Suprapubic skin (tissue), 4 donors: Measurements from ENCODE around the gene GFPT1. TPM values are rescaled to one million over a fixed set of nuclear protein-coding genes. Genes with fewer than 3 reads are reported as not detected.
A peak's percentile ranks its signal among the peaks of the same experiment; 100 is the strongest.

ENCODE experiments used
- DNase-seq, 2 donors: peaks; one replicate each; pipeline ENCODE4 v3.0.0-alpha.2; 2019; ENCODE audit warnings: low spot score in 2 of 2
- H3K27ac ChIP-seq: fragments of 200-600 bp; sonication (generic); one replicate; pipeline ENCODE4 v1.5.1; 2019
- H3K27me3 ChIP-seq: fragments of 200-600 bp; sonication (generic); one replicate; pipeline ENCODE4 v1.5.1; 2019
- H3K36me3 ChIP-seq: fragments of 200-600 bp; sonication (generic); one replicate; pipeline ENCODE4 v1.5.1; 2019
- H3K4me1 ChIP-seq: fragments of 200-600 bp; sonication (generic); one replicate; pipeline ENCODE4 v1.5.1; 2019
- H3K4me3 ChIP-seq: fragments of 200-600 bp; sonication (generic); one replicate; pipeline ENCODE4 v1.5.1; 2019; ENCODE audit warnings: mild to moderate bottlenecking
- H3K9me3 ChIP-seq: fragments of 200-600 bp; sonication (generic); one replicate; pipeline ENCODE4 v1.5.1; 2019
- CTCF ChIP-seq, 2 donors: fragments of 200-600 bp in 1 of 2; fragments of 450-650 bp in 1 of 2; sonication (generic) in 1 of 2; IDR thresholded peaks; one replicate each; pipeline ENCODE4 v1.5.1; 2016 to 2019; ENCODE audit warnings: antibody characterized with exemption in 2 of 2, mild to moderate bottlenecking in 1 of 2, moderate library complexity in 1 of 2
- EP300 ChIP-seq: sonication (generic); formaldehyde crosslinking; IDR thresholded peaks from one replicate; pipeline ENCODE4 v1.6.1; 2017; ENCODE audit warnings: antibody characterized with exemption
- POLR2A ChIP-seq, 2 donors: fragments of 450-650 bp; IDR thresholded peaks; one replicate each; pipeline ENCODE4 v1.6.1; 2017; ENCODE audit warnings: antibody characterized with exemption in 2 of 2, mild to moderate bottlenecking in 2 of 2, moderate library complexity in 2 of 2
- POLR2AphosphoS5 ChIP-seq, 3 donors: sonication (generic); formaldehyde crosslinking; IDR thresholded peaks; one replicate each; pipeline ENCODE4 v1.6.1; 2017; ENCODE audit warnings: antibody characterized with exemption in 3 of 3
- WGBS: methylation state at CpG from one replicate; pipeline ENCODE4 v1.1.5; 2018; 5-methylcytosine and 5-hydroxymethylcytosine counted together
- total RNA-seq, 4 donors: library from RNA; depleted of rRNA; stranded (reverse); fragments of >200 nt; gene quantifications; one replicate each; pipeline ENCODE4 v1.1.0, GENCODE V29; 2016

GFPT1 gene
- total RNA-seq = 10 to 100 TPM in 3 of 4 donors, 1 to 10 TPM in 1; 10.0 to 17.0 (median 12.7) TPM

- Histone ChIP-seq H3K4me1 (peaks cover 31% of the 10 kb centered on the region), H3K9me3 (no peaks in the 10 kb centered on the region), H3K27me3 (no peaks in the 10 kb centered on the region), H3K27ac (peak within 1 kb of the TSS; percentile 87), H3K4me3 (peak within 1 kb of the TSS; percentile 97), H3K36me3 (no peaks in the 10 kb centered on the region)
- TF ChIP-seq POLR2A (IDR thresholded peaks at IDR 0.05) (peak in 1 of 2 donors; percentile 75), EP300 (no peak), POLR2AphosphoS5 (IDR thresholded peaks at IDR 0.05) (peak in 2 of 3 donors; percentile 27 to 57)
- peak; percentile 94 to 95 for DNase-seq
- 1% methylated on average over 40 of the region's 97 CpGs for WGBS
Measured at GRCh38 chr2:69386789-69387734, at the start of gene GFPT1. TSS of gene GFPT1 (minus strand) at chr2:69387227. CDS start at chr2:69387071, 156 bp downstream.

GRCh38 chr2:69436596-69436937 lies 49.5 kb upstream of the GFPT1 start:
- no peak for DNase-seq
- peak overlapping the region; percentile 99 for H3K27ac ChIP-seq
- no peaks in the 10 kb centered on the region for H3K27me3 ChIP-seq
- TF ChIP-seq EP300 (no peak), CTCF (IDR thresholded peaks at IDR 0.05) (no peak), POLR2A (IDR thresholded peaks at IDR 0.05) (no peak), POLR2AphosphoS5 (IDR thresholded peaks at IDR 0.05) (no peak)
- peaks cover 26% of the 10 kb centered on the region for H3K4me1 ChIP-seq
- H3K4me3 ChIP-seq = peak overlapping the region; percentile 91
- H3K36me3 ChIP-seq = no peaks in the 10 kb centered on the region
- WGBS = under 1% methylated on average over 5 of the region's 5 CpGs
- no peaks in the 10 kb centered on the region for H3K9me3 ChIP-seq

GRCh38 chr2:69434753-69435152 lies 47.7 kb upstream of the GFPT1 start:
- Histone ChIP-seq H3K4me3 (no peak overlapping the region), H3K27ac (no peak overlapping the region), H3K4me1 (peaks cover 26% of the 10 kb centered on the region), H3K9me3 (no peaks in the 10 kb centered on the region), H3K27me3 (no peaks in the 10 kb centered on the region), H3K36me3 (peaks cover 18% of the 10 kb centered on the region)
- WGBS = 79% methylated on average over 5 of the region's 5 CpGs
- DNase-seq = no peak
- no peak for TF ChIP-seq CTCF (IDR thresholded peaks at IDR 0.05)
- no peak for TF ChIP-seq POLR2A (IDR thresholded peaks at IDR 0.05)
- TF ChIP-seq EP300 = no peak
- TF ChIP-seq POLR2AphosphoS5 (IDR thresholded peaks at IDR 0.05) = no peak

GRCh38 chr2:69429491-69430183 lies 42.6 kb upstream of the GFPT1 start:
- no peak for DNase-seq
- Histone ChIP-seq H3K9me3 (no peaks in the 10 kb centered on the region), H3K27ac (no peak overlapping the region), H3K36me3 (peaks cover 55% of the 10 kb centered on the region), H3K27me3 (no peaks in the 10 kb centered on the region), H3K4me3 (no peak overlapping the region), H3K4me1 (peaks cover 3% of the 10 kb centered on the region)
- WGBS = 89% methylated on average over 6 of the region's 6 CpGs
- TF ChIP-seq EP300 (no peak), POLR2A (IDR thresholded peaks at IDR 0.05) (no peak), POLR2AphosphoS5 (IDR thresholded peaks at IDR 0.05) (no peak), CTCF (IDR thresholded peaks at IDR 0.05) (no peak)

- peaks cover 3% of the 10 kb centered on the region for H3K4me1 ChIP-seq
- H3K36me3 ChIP-seq = peaks cover 55% of the 10 kb centered on the region
- no peaks in the 10 kb centered on the region for H3K27me3 ChIP-seq
- TF ChIP-seq POLR2A (IDR thresholded peaks at IDR 0.05) = no peak
- H3K9me3 ChIP-seq = no peaks in the 10 kb centered on the region
- no peak for DNase-seq
- no peak overlapping the region for H3K27ac ChIP-seq
- 81% methylated on average over 2 of the region's 2 CpGs for WGBS
- no peak overlapping the region for H3K4me3 ChIP-seq
Measured at GRCh38 chr2:69428981-69429380, 42.0 kb upstream of the GFPT1 start.

GRCh38 chr2:69424419-69424818 lies 37.4 kb upstream of the GFPT1 start:
- no peaks in the 10 kb centered on the region for H3K9me3 ChIP-seq

More at GRCh38 chr2:69424419-69424818, 37.4 kb upstream of the GFPT1 start:
- H3K36me3 ChIP-seq = peaks cover 55% of the 10 kb centered on the region
- TF ChIP-seq CTCF (IDR thresholded peaks at IDR 0.05) = no peak
- no peak for TF ChIP-seq EP300
- TF ChIP-seq POLR2AphosphoS5 (IDR thresholded peaks at IDR 0.05) = no peak
- TF ChIP-seq POLR2A (IDR thresholded peaks at IDR 0.05) = no peak
- peaks cover 2% of the 10 kb centered on the region for H3K4me1 ChIP-seq
- 86% methylated on average over 2 of the region's 2 CpGs for WGBS
- DNase-seq = no peak
- no peak overlapping the region for H3K27ac ChIP-seq
- H3K4me3 ChIP-seq = no peak overlapping the region
- no peaks in the 10 kb centered on the region for H3K27me3 ChIP-seq
